Right lobe of liver (tissue), 4 donors: ENCODE measurements around the gene IGFBPL1.

Experiments
- POLR2A ChIP-seq: fragments of 450-650 bp; IDR thresholded peaks from one replicate; pipeline ENCODE4 v1.6.1; 2017; ENCODE audit warnings: antibody characterized with exemption, mild to moderate bottlenecking
- TF ChIP-seq, protein P1 (sequence below), 4 donors: fragments of 200-600 bp in 3 of 4; fragments of 450-650 bp in 1 of 4; IDR thresholded peaks; one replicate each; pipeline versions ENCODE4 v1.5.1 to v1.8.0; 2016 to 2022; ENCODE audit warnings: antibody characterized with exemption in 4 of 4, mild to moderate bottlenecking in 2 of 4
- donor health status: DM: no; HTN: no; CAD: no.
- donor health status: DM: no; HTN: no; CAD: no.
- donor health status: DM: no; HTN: yes; CAD: no.

DNA sequence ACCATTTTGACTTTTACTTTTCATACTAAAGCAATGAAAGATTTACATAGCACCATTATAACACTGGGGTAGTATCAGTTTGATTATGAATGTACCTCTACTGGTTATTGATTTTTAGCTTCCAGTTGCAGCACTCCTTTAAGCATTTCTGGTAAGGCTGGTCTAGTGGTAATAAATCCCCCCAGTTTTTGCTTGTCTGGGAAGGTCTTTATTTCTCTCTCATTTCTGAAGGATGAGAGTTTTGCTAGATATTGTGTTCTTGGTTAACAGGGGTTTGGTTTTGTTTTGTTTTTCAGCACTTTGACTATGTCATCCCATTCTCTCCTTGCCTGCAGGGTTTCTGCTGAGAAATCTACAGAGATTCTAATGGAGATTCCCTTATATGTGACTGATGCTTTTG, 26.9 kb upstream of the IGFBPL1 start:
- TF ChIP-seq POLR2A = no peak
- TF ChIP-seq, protein P1, sequence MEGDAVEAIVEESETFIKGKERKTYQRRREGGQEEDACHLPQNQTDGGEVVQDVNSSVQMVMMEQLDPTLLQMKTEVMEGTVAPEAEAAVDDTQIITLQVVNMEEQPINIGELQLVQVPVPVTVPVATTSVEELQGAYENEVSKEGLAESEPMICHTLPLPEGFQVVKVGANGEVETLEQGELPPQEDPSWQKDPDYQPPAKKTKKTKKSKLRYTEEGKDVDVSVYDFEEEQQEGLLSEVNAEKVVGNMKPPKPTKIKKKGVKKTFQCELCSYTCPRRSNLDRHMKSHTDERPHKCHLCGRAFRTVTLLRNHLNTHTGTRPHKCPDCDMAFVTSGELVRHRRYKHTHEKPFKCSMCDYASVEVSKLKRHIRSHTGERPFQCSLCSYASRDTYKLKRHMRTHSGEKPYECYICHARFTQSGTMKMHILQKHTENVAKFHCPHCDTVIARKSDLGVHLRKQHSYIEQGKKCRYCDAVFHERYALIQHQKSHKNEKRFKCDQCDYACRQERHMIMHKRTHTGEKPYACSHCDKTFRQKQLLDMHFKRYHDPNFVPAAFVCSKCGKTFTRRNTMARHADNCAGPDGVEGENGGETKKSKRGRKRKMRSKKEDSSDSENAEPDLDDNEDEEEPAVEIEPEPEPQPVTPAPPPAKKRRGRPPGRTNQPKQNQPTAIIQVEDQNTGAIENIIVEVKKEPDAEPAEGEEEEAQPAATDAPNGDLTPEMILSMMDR (IDR thresholded peaks at IDR 0.05) = no peak
